ENCODE data around the gene PNPLA2.

- no peak for TF ChIP-seq CEBPB (IDR thresholded peaks at IDR 0.05; ENCODE audit: low read depth, low read length)
- TF ChIP-seq POLR2A (IDR thresholded peaks at IDR 0.05; ENCODE audit: control extremely low read depth in 1 of 2, low read depth in 2 of 2, low read length in 2 of 2): no peak
- TF ChIP-seq YY1 (IDR thresholded peaks at IDR 0.05; ENCODE audit: low read depth, low read length): no peak
These were observed 24.5 kb upstream of the PNPLA2 start for GRCh38 chr11:794013-794765.

Data from H1 (cell line).